ENCODE results near the gene CHST15. TPM values are rescaled to one million over a fixed set of nuclear protein-coding genes. Genes with fewer than 3 reads are reported as not detected.

Gene CHST15
- total RNA-seq, 1 donor from 2014 or later, result 36.3 TPM

GRCh38 chr10:124032087-124032935 is 61.1 kb downstream of the CHST15 start:
- DNase-seq (ENCODE audit: low read depth, low spot score), result no peak

- no peak for DNase-seq (ENCODE audit: low read depth, low spot score)
These were observed 62.8 kb downstream of the CHST15 start for GRCh38 chr10:124030492-124031110.

- DNase-seq (ENCODE audit: low read depth, low spot score), result no peak
These were observed 63.3 kb downstream of the CHST15 start for GRCh38 chr10:124030061-124030460.

DNA sequence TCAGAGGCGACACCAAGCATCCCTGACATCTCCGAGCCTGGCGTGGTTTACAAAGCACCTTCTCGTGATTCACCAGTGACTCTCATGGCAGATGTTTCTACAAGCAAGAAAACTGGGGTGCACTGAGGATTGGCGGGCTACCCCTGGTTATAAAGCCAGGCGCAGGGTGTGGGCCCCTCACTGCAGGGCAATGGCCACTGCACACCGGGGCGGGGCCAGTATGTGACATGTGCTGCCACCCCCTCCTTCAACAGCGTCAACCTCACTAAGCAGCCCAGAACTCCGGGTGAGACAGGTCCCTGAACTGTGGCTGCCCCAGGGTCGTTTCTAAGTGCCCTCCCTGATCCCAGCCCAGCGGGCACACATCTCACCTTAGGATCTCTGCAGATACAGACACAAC is 63.8 kb downstream of the CHST15 start:
- no peak for DNase-seq (ENCODE audit: low read depth, low spot score)

DNA sequence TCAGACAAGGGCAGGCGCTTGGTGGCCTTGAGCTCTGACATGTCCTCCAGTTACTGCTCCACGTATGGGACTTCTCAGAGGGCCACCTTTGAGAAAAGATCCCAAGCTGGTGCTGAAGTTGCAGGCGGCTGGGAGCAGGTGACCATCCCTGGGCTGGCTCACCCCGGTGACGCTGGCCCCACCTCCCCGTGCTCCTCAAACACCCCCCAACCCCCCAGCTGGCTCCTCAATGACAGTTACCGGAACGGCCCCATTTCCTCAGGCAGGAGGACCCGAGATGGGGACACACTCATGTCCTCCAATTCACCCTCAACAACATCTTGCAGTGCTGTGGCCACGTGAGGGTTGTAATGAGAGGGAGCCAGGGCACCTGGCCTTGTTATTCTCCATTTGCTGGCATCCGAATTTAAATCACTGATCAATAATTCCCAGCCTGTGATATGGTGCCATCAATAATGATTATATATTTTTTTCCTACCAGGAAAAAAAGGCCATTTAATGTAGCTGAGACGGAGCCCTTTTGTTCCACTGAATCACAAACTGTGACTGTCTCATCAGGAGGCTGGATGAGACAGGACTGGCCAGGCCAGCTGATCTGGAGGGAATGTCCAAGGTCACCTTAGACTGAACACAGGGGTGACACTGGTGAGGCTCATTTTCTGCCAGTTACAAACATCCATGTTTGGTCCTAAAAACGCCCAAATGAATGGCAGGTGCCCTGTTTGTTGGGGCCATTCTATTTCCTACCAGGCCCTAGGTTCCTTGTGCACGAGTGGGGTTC is 64.5 kb downstream of the CHST15 start:
- no peak for DNase-seq (ENCODE audit: low read depth, low spot score)

GRCh38 chr10:124027651-124028050 is 65.7 kb downstream of the CHST15 start:
- DNase-seq (ENCODE audit: low read depth, low spot score), result no peak

DNA sequence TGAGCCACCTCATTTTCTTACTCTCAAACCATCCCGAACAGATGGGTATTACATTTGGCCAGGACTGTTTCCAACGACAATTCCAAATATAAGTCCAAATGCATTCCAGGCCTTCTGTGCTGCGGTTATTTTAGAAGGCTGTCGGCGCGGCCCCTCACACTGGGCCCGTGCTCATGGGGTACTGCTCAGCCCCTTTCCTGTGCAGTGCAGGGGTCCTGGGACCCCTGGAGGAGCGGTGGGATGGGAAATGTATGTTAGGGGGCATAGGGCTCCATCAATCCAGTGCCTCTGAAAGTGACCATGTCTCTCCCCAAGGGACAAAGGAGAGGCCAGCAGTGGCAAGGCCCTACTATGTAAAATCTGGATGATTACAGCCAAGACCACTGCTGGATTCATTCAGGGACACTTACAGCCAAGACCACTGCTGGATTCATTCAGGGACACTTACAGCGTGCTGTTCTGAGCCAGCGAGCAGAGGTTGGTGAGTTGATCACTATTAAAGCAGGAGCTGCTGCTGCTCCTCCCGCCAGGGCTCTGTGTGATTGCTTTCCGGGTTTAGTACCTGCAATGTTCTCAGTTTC is 66.3 kb downstream of the CHST15 start:
- DNase-seq (ENCODE audit: low read depth, low spot score), result no peak

DNA sequence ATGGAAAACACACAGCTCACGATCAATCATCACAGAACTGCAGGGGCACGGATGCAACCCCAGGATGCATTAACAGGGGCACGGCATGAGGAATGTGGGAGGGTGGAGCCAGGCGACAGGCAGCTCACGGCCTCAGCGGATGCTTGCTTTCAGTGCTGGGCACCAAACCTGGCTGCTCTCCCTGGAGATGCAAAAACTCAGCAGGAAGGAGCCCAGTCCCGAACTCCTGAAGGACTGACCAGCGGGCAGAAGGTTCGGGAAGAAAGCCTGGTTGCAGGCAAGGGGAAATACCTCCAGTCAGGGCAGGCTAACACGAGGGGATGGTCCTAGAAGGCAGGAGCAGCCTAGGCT is 66.8 kb downstream of the CHST15 start:
- no peak for DNase-seq (ENCODE audit: low read depth, low spot score)

- DNase-seq (ENCODE audit: low read depth, low spot score), result no peak
These were observed 67.5 kb downstream of the CHST15 start for GRCh38 chr10:124025660-124026588.

DNA sequence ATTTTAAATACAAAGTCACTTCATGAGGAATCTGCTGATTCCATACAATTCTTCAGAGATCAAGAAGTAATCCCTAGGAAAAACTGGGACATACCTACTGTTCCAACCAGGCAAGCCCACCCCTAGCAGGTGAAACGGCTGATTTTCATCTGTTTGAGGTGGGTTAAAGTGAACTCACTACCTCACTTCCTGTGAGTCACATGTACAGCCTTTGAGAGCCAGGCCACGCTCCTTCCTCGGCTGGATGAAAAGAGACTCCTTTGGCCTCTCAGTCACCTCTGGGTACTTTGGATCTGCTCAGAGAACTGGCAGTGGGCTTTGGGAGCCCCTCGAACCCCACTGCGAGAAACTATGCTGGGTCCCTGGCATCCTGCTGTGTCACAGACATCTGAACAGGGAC is 68.2 kb downstream of the CHST15 start:
- DNase-seq (ENCODE audit: low read depth, low spot score), result no peak

GRCh38 chr10:124022066-124022465 is 71.3 kb downstream of the CHST15 start:
- no peak for DNase-seq (ENCODE audit: low read depth, low spot score)

DNA sequence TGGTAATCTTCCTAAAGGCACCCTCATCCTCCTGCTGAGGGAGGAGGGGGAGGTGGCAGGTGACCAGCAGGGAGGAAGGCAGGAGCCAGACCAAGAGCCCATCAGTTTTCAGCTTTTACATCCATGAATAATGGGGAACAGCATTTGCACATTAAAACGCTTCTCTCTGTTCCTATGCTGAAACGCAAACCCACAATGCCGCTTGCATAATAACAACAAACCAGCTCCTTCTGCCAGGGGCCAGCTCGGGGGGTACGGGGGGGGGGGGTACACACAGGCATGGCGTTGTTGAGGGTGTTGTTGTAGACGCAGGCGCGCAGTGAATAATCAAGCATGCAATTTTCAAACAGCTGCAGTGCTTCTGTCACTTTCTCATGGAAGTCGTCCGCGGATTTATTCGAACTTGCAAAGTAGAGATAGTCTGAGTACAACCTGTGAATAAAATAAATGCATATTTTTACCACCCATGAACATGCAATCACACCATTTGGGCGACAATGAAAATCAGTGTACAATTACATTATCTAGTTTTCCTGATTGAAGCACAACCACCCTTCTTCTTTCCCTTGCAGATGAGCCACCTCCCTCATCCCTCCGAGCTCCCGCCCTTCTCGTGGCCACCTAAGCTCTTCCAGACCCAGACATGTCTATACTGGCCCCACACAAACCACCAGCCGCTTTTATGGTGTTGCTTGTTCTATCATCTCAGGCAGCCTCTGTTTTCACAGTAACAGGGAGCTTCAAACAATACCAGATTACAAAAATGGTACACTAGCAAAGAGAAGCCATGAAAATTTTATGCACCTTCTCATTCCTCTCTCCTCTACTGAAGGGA is 72.2 kb downstream of the CHST15 start:
- no peak for DNase-seq (ENCODE audit: low read depth, low spot score)

GRCh38 chr10:124019886-124020797 is 73.3 kb downstream of the CHST15 start:
- no peak for DNase-seq (ENCODE audit: low read depth, low spot score)

GRCh38 chr10:124018886-124019525 is 74.4 kb downstream of the CHST15 start:
- DNase-seq (ENCODE audit: low read depth, low spot score), result no peak

GRCh38 chr10:124017729-124018128 is 75.7 kb downstream of the CHST15 start:
- DNase-seq (ENCODE audit: low read depth, low spot score), result no peak

DNA sequence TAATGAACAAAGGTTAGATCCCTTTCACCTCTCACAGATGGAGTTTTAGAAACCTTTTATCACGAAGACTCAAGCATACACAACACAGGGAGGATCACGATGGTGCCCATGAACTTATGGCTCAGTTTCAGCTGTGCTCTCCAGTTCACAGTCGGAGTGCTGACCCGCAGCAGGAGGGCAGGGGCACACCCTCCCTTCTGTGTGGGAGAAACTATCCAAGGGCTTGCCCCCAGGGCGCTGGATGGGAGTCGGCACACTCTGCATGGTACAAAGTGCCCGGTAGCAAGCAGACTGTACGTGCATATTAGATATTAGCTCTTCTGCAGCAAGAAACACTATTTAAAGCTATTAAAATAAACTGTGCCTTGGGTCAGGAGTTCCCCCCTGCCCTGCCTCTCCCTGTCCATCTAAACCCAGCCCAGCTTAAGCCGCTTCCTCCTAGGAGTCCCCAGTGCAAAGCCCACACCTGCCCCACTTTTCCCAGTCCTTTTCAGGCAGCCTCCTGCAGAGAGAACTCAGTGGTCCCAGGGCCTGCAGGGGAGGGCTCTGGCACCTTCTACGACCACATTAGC is 76.5 kb downstream of the CHST15 start:
- DNase-seq (ENCODE audit: low read depth, low spot score), result no peak

DNA sequence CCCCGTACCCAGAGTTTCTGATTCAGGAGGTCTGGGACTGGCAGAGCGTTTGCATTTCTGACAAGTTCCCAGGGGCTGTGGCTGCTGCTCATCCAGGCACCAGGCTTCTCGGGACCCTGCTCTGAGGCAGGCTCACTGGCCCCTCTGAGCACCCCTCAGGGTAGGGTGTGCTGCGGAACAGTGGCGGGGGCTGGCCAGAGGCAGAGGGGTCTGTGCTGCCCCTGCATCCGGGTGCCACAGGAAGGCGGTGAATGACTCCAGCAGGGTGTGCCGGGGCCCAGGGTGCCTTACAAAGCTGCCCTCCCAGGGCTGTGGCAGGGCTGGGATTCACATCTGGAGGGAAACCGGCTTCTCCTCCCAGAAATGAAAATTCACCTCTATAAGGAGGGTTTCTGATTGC is 77.4 kb downstream of the CHST15 start:
- DNase-seq (ENCODE audit: low read depth, low spot score), result no peak
